ENCODE results near the gene PANK2.

DNA sequence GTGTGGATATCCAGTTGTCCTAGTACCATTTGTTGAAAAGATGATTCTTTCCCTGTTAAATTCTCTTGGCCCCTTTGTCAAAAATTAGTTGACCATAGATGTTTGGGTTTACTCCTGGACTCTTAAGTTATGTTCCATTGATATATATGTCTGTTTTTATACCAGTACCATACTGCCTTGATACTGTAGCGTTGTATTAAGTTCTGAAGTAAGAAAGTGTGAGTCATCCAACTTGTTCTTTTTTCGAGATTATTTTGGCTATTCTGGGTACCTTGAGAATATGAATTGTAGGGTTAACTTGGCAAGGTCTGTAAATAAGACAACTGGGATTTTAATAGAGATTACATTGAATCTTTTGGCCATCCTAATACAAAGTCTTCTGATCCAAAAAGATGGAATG is 26.5 kb downstream of the PANK2 start:
- TF ChIP-seq, protein P1, sequence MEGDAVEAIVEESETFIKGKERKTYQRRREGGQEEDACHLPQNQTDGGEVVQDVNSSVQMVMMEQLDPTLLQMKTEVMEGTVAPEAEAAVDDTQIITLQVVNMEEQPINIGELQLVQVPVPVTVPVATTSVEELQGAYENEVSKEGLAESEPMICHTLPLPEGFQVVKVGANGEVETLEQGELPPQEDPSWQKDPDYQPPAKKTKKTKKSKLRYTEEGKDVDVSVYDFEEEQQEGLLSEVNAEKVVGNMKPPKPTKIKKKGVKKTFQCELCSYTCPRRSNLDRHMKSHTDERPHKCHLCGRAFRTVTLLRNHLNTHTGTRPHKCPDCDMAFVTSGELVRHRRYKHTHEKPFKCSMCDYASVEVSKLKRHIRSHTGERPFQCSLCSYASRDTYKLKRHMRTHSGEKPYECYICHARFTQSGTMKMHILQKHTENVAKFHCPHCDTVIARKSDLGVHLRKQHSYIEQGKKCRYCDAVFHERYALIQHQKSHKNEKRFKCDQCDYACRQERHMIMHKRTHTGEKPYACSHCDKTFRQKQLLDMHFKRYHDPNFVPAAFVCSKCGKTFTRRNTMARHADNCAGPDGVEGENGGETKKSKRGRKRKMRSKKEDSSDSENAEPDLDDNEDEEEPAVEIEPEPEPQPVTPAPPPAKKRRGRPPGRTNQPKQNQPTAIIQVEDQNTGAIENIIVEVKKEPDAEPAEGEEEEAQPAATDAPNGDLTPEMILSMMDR (IDR thresholded peaks at IDR 0.05), result no peak
- TF ChIP-seq POLR2A (IDR thresholded peaks at IDR 0.05), result no peak

All from Peyer's patch (tissue), 4 donors.